Measurements from ENCODE around the gene BDKRB2.
A peak's percentile ranks its signal among the peaks of the same experiment; 100 is the strongest.

The BDKRB2 gene

GRCh38 chr14:96270565-96271420 lies 66.2 kb downstream of the BDKRB2 start:
- no peak for DNase-seq (ENCODE audit: low read depth in 2 of 2)

- no peak for DNase-seq (ENCODE audit: low read depth in 2 of 2)
Observed at GRCh38 chr14:96271421-96271762, 66.8 kb downstream of the BDKRB2 start.

- DNase-seq (ENCODE audit: low read depth in 2 of 2): no peak
Observed at GRCh38 chr14:96272777-96273473, 68.3 kb downstream of the BDKRB2 start.

GRCh38 chr14:96273629-96274028 lies 69.0 kb downstream of the BDKRB2 start:
- DNase-seq (ENCODE audit: low read depth in 2 of 2): no peak

- no peak for DNase-seq (ENCODE audit: low read depth in 2 of 2)
Observed at GRCh38 chr14:96274122-96274521, 69.5 kb downstream of the BDKRB2 start.

GRCh38 chr14:96274543-96274942 lies 69.9 kb downstream of the BDKRB2 start:
- no peak for DNase-seq (ENCODE audit: low read depth in 2 of 2)

- DNase-seq (ENCODE audit: low read depth in 2 of 2): peak in 1 of 2 donors; percentile 40
Observed at GRCh38 chr14:96275177-96276112, 70.8 kb downstream of the BDKRB2 start.

GRCh38 chr14:96277890-96278289 lies 73.3 kb downstream of the BDKRB2 start:
- no peak for DNase-seq (ENCODE audit: low read depth in 2 of 2)

GRCh38 chr14:96279564-96279963 lies 74.9 kb downstream of the BDKRB2 start:
- DNase-seq (ENCODE audit: low read depth in 2 of 2): no peak

GRCh38 chr14:96280104-96280503 lies 75.5 kb downstream of the BDKRB2 start:
- DNase-seq (ENCODE audit: low read depth in 2 of 2): no peak

- DNase-seq (ENCODE audit: low read depth in 2 of 2): no peak
Observed at GRCh38 chr14:96281486-96281885, 76.8 kb downstream of the BDKRB2 start.

GRCh38 chr14:96284008-96284407 lies 79.4 kb downstream of the BDKRB2 start:
- no peak for DNase-seq (ENCODE audit: low read depth in 2 of 2)

GRCh38 chr14:96284430-96284829 lies 79.8 kb downstream of the BDKRB2 start:
- no peak for DNase-seq (ENCODE audit: low read depth in 2 of 2)

- no peak for DNase-seq (ENCODE audit: low read depth in 2 of 2)
Observed at GRCh38 chr14:96285667-96286066, 81.0 kb downstream of the BDKRB2 start.

GRCh38 chr14:96286251-96286650 lies 81.6 kb downstream of the BDKRB2 start:
- DNase-seq (ENCODE audit: low read depth in 2 of 2): no peak

- no peak for DNase-seq (ENCODE audit: low read depth in 2 of 2)
Observed at GRCh38 chr14:96287856-96288255, 83.2 kb downstream of the BDKRB2 start.

Data from stimulated activated CD8-positive, alpha-beta memory T cell treated with anti-CD3 and anti-CD28 coated beads, Interleukin-7, amount 100 ng/mL, for 1 hour (primary cell).